GM23338 (cell line): Measurements from ENCODE around the gene KCNH6. TPM values are rescaled to one million over a fixed set of nuclear protein-coding genes. Genes with fewer than 3 reads are reported as not detected.
A peak's percentile ranks its signal among the peaks of the same experiment; 100 is the strongest.

Experiments used
- ATAC-seq: fragments of 200-7000 bp; cut with Tn5 transposase; 3 replicates; pipeline ENCODE4 v1.9.1; 2020
- DNase-seq: peaks from one replicate; pipeline ENCODE4 v3.0.0-alpha.2; 2015; ENCODE audit warnings: low spot score
- H2AFZ ChIP-seq: fragments of 200-600 bp; sonication (generic); 2 replicates; pipeline ENCODE4 v1.8.0; 2016; ENCODE audit warnings: antibody characterized with exemption, mild to moderate bottlenecking, moderate library complexity
- H3F3A ChIP-seq: fragments of 200-600 bp; sonication (generic); replicated peaks from 2 replicates; pipeline ENCODE4 v1.8.0; 2017; ENCODE audit warnings: antibody characterized with exemption, mixed run types, low read depth
- H3K27ac ChIP-seq: fragments of 200-600 bp; sonication (generic); 2 replicates; pipeline ENCODE4 v1.6.1; 2016; ENCODE audit warnings: low read depth
- H3K27me3 ChIP-seq: fragments of 200-600 bp; sonication (generic); 2 replicates; pipeline ENCODE4 v1.8.0; 2016; ENCODE audit warnings: mild to moderate bottlenecking, mixed run types, moderate library complexity; ENCODE audit not compliant: insufficient read depth
- H3K36me3 ChIP-seq: fragments of 200-600 bp; sonication (generic); 2 replicates; pipeline ENCODE4 v1.8.0; 2016; ENCODE audit warnings: mild to moderate bottlenecking; ENCODE audit not compliant: insufficient read depth
- H3K4me1 ChIP-seq: fragments of 200-600 bp; sonication (generic); 2 replicates; pipeline ENCODE4 v1.8.0; 2016; ENCODE audit warnings: mild to moderate bottlenecking, moderate library complexity; ENCODE audit not compliant: insufficient read depth
- H3K4me2 ChIP-seq: fragments of 200-600 bp; sonication (generic); 2 replicates; pipeline ENCODE4 v1.7.1; 2017; ENCODE audit warnings: mixed run types
- H3K4me3 ChIP-seq: fragments of 200-600 bp; sonication (generic); 2 replicates; pipeline ENCODE4 v1.6.1; 2016; ENCODE audit warnings: mixed run types
- H3K79me2 ChIP-seq: fragments of 200-600 bp; sonication (generic); replicated peaks from 2 replicates; pipeline ENCODE4 v1.8.0; 2017; ENCODE audit warnings: mild to moderate bottlenecking; ENCODE audit not compliant: insufficient read depth
- H3K9me2 ChIP-seq: fragments of 200-600 bp; sonication (generic); 2 replicates; pipeline ENCODE4 v1.8.0; 2017; ENCODE audit not compliant: insufficient read depth
- H4K20me1 ChIP-seq: fragments of 200-600 bp; sonication (generic); replicated peaks from 2 replicates; pipeline ENCODE4 v1.8.0; 2017; ENCODE audit warnings: mild to moderate bottlenecking; ENCODE audit not compliant: insufficient read depth
- H3K27ac Mint-ChIP-seq: 2 replicates; pipeline ENCODE4 v1.8.0; 2020; ENCODE audit warnings: inconsistent platforms, mild to moderate bottlenecking, moderate library complexity, mixed read lengths
- H3K27me3 Mint-ChIP-seq: 3 replicates; pipeline ENCODE4 v1.8.0; 2022; ENCODE audit warnings: low read depth, mild to moderate bottlenecking, moderate library complexity, mixed read lengths, inconsistent platforms; ENCODE audit not compliant: insufficient read depth, poor library complexity
- H3K36me3 Mint-ChIP-seq: 3 replicates; pipeline ENCODE4 v1.8.0; 2021; ENCODE audit warnings: low read depth, mild to moderate bottlenecking, inconsistent platforms, moderate library complexity, mixed read lengths
- H3K4me1 Mint-ChIP-seq: 3 replicates; pipeline ENCODE4 v1.8.0; 2020; ENCODE audit warnings: mild to moderate bottlenecking, inconsistent platforms, mixed read lengths
- H3K4me3 Mint-ChIP-seq: 3 replicates; pipeline ENCODE4 v1.8.0; 2021; ENCODE audit warnings: moderate library complexity, mild to moderate bottlenecking, inconsistent platforms, mixed read lengths
- H3K9me3 Mint-ChIP-seq: 3 replicates; pipeline ENCODE4 v1.8.0; 2020; ENCODE audit warnings: moderate library complexity, mild to moderate bottlenecking, inconsistent platforms, mixed read lengths
- polyA plus RNA-seq: library from polyadenylated mRNA; unstranded; fragments of >200 nt; fragmentation: Nextera tagmentation; extraction: Ambion mirVana; gene quantifications from 2 replicates; pipeline ENCODE4 v1.2.1, GENCODE V29; 2016
- total RNA-seq: library from RNA; depleted of rRNA; stranded (reverse); fragments of >200 nt; shearing (Covaris generic); gene quantifications from 2 replicates; pipeline ENCODE4 v1.2.3, GENCODE V29; 2014
- TF ChIP-seq, protein P1 (sequence below), 2 experiments: fragments of 200-600 bp in 1 of 2; sonication (generic) in 1 of 2; conservative IDR thresholded peaks; 2 replicates each; pipeline versions ENCODE4 v1.5.1 to v1.6.1; 2016 to 2017; ENCODE audit warnings: antibody characterized with exemption in 2 of 2, low read depth in 2 of 2, mild to moderate bottlenecking in 2 of 2, moderate library complexity in 1 of 2
- TF ChIP-seq, protein P2 (sequence below): fragments of 250-450 bp; sonication (Bioruptor Pico); IDR thresholded peaks from 2 replicates; pipeline ENCODE4 v1.5.0; 2020; ENCODE audit warnings: mild to moderate bottlenecking, moderate library complexity

KCNH6 gene
- total and polyA plus RNA-seq, 2 experiments from 2014 or later: 1.3 to 2.8 TPM

GRCh38 chr17:63478814-63479494 lies 44.2 kb upstream of the KCNH6 start:
- no peaks in the 10 kb centered on the region; the same call in 2 of the 3 replicates for H3K36me3 Mint-ChIP-seq
- Histone ChIP-seq H3K79me2 (no peaks in the 10 kb centered on the region), H2AFZ (peak overlapping the region; percentile 52; the same call in 1 of the 2 replicates), H3K9me2 (no peaks in the 10 kb centered on the region), H3K27me3 (peaks cover 19% of the 10 kb centered on the region), H3K4me3 (no peak overlapping the region), H3K36me3 (no peaks in the 10 kb centered on the region), H3K27ac (no peak overlapping the region), H3K4me2 (peak overlapping the region; percentile 99; the same call in 1 of the 2 replicates), H3K4me1 (peaks cover 24% of the 10 kb centered on the region), H4K20me1 (no peaks in the 10 kb centered on the region), H3F3A (0 out of 2 replicates have a peak, but pooled peaks cover 5% of the 10 kb centered on the region)
- no peaks in the 10 kb centered on the region; the same call in 2 of the 3 replicates for H3K9me3 Mint-ChIP-seq
- TF ChIP-seq, protein P1, sequence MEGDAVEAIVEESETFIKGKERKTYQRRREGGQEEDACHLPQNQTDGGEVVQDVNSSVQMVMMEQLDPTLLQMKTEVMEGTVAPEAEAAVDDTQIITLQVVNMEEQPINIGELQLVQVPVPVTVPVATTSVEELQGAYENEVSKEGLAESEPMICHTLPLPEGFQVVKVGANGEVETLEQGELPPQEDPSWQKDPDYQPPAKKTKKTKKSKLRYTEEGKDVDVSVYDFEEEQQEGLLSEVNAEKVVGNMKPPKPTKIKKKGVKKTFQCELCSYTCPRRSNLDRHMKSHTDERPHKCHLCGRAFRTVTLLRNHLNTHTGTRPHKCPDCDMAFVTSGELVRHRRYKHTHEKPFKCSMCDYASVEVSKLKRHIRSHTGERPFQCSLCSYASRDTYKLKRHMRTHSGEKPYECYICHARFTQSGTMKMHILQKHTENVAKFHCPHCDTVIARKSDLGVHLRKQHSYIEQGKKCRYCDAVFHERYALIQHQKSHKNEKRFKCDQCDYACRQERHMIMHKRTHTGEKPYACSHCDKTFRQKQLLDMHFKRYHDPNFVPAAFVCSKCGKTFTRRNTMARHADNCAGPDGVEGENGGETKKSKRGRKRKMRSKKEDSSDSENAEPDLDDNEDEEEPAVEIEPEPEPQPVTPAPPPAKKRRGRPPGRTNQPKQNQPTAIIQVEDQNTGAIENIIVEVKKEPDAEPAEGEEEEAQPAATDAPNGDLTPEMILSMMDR (conservative IDR thresholded peaks at IDR 0.05; ENCODE audit: low read depth in 2 of 2): peak; percentile 75 to 98
- TF ChIP-seq, protein P2, sequence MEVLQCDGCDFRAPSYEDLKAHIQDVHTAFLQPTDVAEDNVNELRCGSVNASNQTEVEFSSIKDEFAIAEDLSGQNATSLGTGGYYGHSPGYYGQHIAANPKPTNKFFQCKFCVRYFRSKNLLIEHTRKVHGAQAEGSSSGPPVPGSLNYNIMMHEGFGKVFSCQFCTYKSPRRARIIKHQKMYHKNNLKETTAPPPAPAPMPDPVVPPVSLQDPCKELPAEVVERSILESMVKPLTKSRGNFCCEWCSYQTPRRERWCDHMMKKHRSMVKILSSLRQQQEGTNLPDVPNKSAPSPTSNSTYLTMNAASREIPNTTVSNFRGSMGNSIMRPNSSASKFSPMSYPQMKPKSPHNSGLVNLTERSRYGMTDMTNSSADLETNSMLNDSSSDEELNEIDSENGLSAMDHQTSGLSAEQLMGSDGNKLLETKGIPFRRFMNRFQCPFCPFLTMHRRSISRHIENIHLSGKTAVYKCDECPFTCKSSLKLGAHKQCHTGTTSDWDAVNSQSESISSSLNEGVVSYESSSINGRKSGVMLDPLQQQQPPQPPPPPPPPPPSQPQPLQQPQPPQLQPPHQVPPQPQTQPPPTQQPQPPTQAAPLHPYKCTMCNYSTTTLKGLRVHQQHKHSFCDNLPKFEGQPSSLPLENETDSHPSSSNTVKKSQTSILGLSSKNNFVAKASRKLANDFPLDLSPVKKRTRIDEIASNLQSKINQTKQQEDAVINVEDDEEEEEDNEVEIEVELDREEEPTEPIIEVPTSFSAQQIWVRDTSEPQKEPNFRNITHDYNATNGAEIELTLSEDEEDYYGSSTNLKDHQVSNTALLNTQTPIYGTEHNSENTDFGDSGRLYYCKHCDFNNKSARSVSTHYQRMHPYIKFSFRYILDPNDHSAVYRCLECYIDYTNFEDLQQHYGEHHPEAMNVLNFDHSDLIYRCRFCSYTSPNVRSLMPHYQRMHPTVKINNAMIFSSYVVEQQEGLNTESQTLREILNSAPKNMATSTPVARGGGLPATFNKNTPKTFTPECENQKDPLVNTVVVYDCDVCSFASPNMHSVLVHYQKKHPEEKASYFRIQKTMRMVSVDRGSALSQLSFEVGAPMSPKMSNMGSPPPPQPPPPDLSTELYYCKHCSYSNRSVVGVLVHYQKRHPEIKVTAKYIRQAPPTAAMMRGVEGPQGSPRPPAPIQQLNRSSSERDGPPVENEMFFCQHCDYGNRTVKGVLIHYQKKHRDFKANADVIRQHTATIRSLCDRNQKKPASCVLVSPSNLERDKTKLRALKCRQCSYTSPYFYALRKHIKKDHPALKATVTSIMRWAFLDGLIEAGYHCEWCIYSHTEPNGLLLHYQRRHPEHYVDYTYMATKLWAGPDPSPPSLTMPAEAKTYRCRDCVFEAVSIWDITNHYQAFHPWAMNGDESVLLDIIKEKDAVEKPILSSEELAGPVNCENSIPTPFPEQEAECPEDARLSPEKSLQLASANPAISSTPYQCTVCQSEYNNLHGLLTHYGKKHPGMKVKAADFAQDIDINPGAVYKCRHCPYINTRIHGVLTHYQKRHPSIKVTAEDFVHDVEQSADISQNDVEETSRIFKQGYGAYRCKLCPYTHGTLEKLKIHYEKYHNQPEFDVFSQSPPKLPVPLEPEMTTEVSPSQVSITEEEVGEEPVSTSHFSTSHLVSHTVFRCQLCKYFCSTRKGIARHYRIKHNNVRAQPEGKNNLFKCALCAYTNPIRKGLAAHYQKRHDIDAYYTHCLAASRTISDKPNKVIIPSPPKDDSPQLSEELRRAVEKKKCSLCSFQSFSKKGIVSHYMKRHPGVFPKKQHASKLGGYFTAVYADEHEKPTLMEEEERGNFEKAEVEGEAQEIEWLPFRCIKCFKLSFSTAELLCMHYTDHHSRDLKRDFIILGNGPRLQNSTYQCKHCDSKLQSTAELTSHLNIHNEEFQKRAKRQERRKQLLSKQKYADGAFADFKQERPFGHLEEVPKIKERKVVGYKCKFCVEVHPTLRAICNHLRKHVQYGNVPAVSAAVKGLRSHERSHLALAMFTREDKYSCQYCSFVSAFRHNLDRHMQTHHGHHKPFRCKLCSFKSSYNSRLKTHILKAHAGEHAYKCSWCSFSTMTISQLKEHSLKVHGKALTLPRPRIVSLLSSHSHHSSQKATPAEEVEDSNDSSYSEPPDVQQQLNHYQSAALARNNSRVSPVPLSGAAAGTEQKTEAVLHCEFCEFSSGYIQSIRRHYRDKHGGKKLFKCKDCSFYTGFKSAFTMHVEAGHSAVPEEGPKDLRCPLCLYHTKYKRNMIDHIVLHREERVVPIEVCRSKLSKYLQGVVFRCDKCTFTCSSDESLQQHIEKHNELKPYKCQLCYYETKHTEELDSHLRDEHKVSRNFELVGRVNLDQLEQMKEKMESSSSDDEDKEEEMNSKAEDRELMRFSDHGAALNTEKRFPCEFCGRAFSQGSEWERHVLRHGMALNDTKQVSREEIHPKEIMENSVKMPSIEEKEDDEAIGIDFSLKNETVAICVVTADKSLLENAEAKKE (CRISPR knock-in tag): no peak
- peak; percentile 94 for DNase-seq
- no peak overlapping the region for H3K27ac Mint-ChIP-seq
- H3K4me1 Mint-ChIP-seq: peaks cover 34% of the 10 kb centered on the region
- peak; percentile 67 for ATAC-seq
- no peak overlapping the region for H3K4me3 Mint-ChIP-seq
- peaks cover 38% of the 10 kb centered on the region for H3K27me3 Mint-ChIP-seq
